Measurements from ENCODE around the gene CNPY3. TPM values are rescaled to one million over a fixed set of nuclear protein-coding genes. Genes with fewer than 3 reads are reported as not detected.

CNPY3 gene
- total and polyA plus RNA-seq, 2 of the 13 experiments (the other 11 are each of a cell fraction or from before 2014, with no cell fraction given), result 42.3 to 60.2 TPM

DNA sequence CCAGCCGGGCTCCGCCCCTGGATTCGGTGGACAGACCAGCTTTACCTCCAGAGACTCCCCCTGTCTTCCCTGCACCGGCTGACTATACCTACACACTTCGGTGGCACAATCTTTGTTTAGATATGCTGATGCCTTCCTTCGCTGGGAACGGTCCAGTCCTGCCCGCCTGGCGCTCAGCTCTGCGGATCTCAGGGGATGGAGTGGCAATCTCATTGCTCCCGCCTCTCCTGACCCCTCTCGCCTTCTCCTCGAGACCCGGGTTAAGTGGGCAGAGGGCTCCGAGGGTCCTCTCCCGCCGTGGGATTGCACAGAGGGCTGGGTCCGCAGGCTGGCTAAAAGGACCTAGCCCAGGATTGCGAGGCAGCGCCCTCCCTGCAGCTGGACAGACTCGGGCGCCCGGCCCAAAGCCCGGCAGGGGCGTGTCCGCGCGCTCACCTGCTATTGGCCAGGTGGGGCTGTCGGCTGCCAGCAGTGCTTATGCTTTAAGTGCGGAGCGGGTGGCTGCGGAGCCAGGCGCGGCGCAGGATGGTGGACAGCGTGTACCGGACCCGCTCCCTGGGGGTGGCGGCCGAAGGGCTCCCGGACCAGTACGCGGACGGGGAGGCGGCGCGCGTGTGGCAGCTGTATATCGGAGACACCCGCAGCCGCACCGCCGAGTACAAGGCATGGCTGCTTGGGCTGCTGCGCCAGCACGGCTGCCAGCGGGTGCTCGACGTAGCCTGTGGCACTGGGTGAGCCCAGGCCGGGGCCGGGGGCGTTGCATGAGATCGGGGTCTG, 31.2 kb downstream of the CNPY3 start, which contains the start of gene GNMT (continued):
- no peak for TF ChIP-seq ZNF562 (CRISPR knock-in tag; IDR thresholded peaks at IDR 0.05; ENCODE audit: borderline replicate concordance)
- peak; percentile 31; the same call in 1 of the 2 replicates for TF ChIP-seq RXRA (CRISPR knock-in tag; IDR thresholded peaks at IDR 0.05)
- no peak for TF ChIP-seq ZFP36 (IDR thresholded peaks at IDR 0.05; ENCODE audit: borderline replicate concordance, low read depth, low read length, partially characterized antibody)
- no peak for TF ChIP-seq ZSCAN30 (CRISPR knock-in tag; IDR thresholded peaks at IDR 0.05)
- TF ChIP-seq ZNF333 (CRISPR knock-in tag; IDR thresholded peaks at IDR 0.05; ENCODE audit: borderline replicate concordance), result peak; percentile 24; the same call in 1 of the 2 replicates
- TF ChIP-seq TAF15 (IDR thresholded peaks at IDR 0.05; ENCODE audit: low read depth, low read length, poor library complexity, severe bottlenecking), result peak; percentile 75
- TF ChIP-seq PAXIP1 (CRISPR knock-in tag; conservative IDR thresholded peaks at IDR 0.05), result peak; percentile 43; the same call in 1 of the 2 replicates
- no peak for TF ChIP-seq ZNF382 (CRISPR knock-in tag; IDR thresholded peaks at IDR 0.05; ENCODE audit: borderline replicate concordance)
- 0 out of 2 replicates have a peak, but pooled peaks have one; percentile 62 for TF ChIP-seq MAF1 (CRISPR knock-in tag; IDR thresholded peaks at IDR 0.05; ENCODE audit: borderline replicate concordance)
- TF ChIP-seq MEF2D (CRISPR knock-in tag; IDR thresholded peaks at IDR 0.05), result 0 out of 2 replicates have a peak, but pooled peaks have one; percentile 15
- TF ChIP-seq, protein P1, sequence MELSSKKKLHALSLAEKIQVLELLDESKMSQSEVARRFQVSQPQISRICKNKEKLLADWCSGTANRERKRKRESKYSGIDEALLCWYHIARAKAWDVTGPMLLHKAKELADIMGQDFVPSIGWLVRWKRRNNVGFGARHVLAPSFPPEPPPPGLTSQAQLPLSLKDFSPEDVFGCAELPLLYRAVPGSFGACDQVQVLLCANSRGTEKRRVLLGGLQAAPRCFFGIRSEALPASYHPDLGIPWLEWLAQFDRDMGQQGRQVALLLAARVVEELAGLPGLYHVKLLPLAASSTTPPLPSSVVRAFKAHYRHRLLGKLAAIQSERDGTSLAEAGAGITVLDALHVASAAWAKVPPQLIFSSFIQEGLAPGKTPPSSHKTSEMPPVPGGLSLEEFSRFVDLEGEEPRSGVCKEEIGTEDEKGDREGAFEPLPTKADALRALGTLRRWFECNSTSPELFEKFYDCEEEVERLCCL (CRISPR knock-in tag; IDR thresholded peaks at IDR 0.05; ENCODE audit: borderline replicate concordance), result peak; percentile 76; the same call in 1 of the 2 replicates
- TF ChIP-seq PBX2 (CRISPR knock-in tag; IDR thresholded peaks at IDR 0.05), result no peak
- peak; percentile 88 for TF ChIP-seq POGK (CRISPR knock-in tag; conservative IDR thresholded peaks at IDR 0.05)
- TF ChIP-seq, protein P2, sequence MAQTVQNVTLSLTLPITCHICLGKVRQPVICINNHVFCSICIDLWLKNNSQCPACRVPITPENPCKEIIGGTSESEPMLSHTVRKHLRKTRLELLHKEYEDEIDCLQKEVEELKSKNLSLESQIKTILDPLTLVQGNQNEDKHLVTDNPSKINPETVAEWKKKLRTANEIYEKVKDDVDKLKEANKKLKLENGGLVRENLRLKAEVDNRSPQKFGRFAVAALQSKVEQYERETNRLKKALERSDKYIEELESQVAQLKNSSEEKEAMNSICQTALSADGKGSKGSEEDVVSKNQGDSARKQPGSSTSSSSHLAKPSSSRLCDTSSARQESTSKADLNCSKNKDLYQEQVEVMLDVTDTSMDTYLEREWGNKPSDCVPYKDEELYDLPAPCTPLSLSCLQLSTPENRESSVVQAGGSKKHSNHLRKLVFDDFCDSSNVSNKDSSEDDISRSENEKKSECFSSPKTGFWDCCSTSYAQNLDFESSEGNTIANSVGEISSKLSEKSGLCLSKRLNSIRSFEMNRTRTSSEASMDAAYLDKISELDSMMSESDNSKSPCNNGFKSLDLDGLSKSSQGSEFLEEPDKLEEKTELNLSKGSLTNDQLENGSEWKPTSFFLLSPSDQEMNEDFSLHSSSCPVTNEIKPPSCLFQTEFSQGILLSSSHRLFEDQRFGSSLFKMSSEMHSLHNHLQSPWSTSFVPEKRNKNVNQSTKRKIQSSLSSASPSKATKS (CRISPR knock-in tag; IDR thresholded peaks at IDR 0.05), result no peak
- no peak for TF ChIP-seq ZNF549 (CRISPR knock-in tag; IDR thresholded peaks at IDR 0.05)
- peak; percentile 51; the same call in 1 of the 2 replicates for TF ChIP-seq BORCS8-MEF2B (CRISPR knock-in tag; IDR thresholded peaks at IDR 0.05)
- 0 out of 2 replicates have a peak, but pooled peaks have one; percentile 56 for TF ChIP-seq GTF3A (CRISPR knock-in tag; conservative IDR thresholded peaks at IDR 0.05)
- peak; percentile 91 for TF ChIP-seq TP53 (CRISPR knock-in tag; conservative IDR thresholded peaks at IDR 0.05)
